ENCODE measurements around the gene NUDT7. TPM values are rescaled to one million over a fixed set of nuclear protein-coding genes. Genes with fewer than 3 reads are reported as not detected.

Gene NUDT7
- total RNA-seq, 2 donors from 2014 or later, result 3.8 to 5.5 TPM

- Mint-ChIP-seq H3K36me3 (ENCODE audit: low read depth) (no peaks in the 10 kb centered on the region), H3K4me3 (no peak overlapping the region), H3K4me1 (no peaks in the 10 kb centered on the region), H3K27me3 (peaks cover 13% of the 10 kb centered on the region), H3K9me3 (no peaks in the 10 kb centered on the region), H3K27ac (no peak overlapping the region)
- no peak for ATAC-seq (replicated peaks)
Observed at GRCh38 chr16:77780378-77780837, 58.1 kb downstream of the NUDT7 start.

- no peak for ATAC-seq (replicated peaks)
- H3K36me3 Mint-ChIP-seq (ENCODE audit: low read depth), result no peaks in the 10 kb centered on the region
- no peak overlapping the region for H3K4me3 Mint-ChIP-seq
- no peaks in the 10 kb centered on the region for H3K9me3 Mint-ChIP-seq
- H3K27ac Mint-ChIP-seq, result no peak overlapping the region
- no peaks in the 10 kb centered on the region for H3K4me1 Mint-ChIP-seq
- H3K27me3 Mint-ChIP-seq, result peaks cover 15% of the 10 kb centered on the region
Observed at GRCh38 chr16:77781091-77781490, 58.8 kb downstream of the NUDT7 start.

DNA sequence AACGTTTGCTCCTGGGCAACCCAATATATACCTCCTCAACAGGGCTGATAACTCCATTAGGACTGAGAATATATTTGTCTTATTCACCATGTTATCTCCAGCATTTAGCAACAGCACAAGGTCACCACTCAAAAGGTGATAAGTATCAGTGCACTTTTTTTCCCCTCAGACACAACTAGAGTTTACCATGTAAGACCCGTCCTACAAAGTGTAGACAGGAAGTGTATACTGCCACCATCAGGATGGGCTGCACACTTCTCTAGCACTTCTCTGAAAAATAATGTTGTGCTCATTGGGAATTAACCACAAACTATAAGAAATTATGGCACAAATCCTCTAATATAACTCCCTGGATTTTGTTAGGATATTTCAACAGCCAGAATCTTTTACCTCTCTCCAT, 60.4 kb downstream of the NUDT7 start:
- ATAC-seq (replicated peaks), result no peak

GRCh38 chr16:77784441-77785372, 62.4 kb downstream of the NUDT7 start:
- no peak overlapping the region for H3K27ac Mint-ChIP-seq
- no peaks in the 10 kb centered on the region for H3K36me3 Mint-ChIP-seq (ENCODE audit: low read depth)
- no peak overlapping the region for H3K4me3 Mint-ChIP-seq
- no peaks in the 10 kb centered on the region for H3K9me3 Mint-ChIP-seq
- ATAC-seq (replicated peaks), result no peak
- H3K4me1 Mint-ChIP-seq, result peaks cover 5% of the 10 kb centered on the region
- H3K27me3 Mint-ChIP-seq, result peaks cover 37% of the 10 kb centered on the region

More for the DNA sequence above, 60.4 kb downstream of the NUDT7 start:
- no peaks in the 10 kb centered on the region for H3K9me3 Mint-ChIP-seq
- H3K4me1 Mint-ChIP-seq, result no peaks in the 10 kb centered on the region
- no peak overlapping the region for H3K4me3 Mint-ChIP-seq
- peaks cover 31% of the 10 kb centered on the region for H3K27me3 Mint-ChIP-seq
- no peak overlapping the region for H3K27ac Mint-ChIP-seq
- no peaks in the 10 kb centered on the region for H3K36me3 Mint-ChIP-seq (ENCODE audit: low read depth)

GRCh38 chr16:77785373-77785764, 63.1 kb downstream of the NUDT7 start:
- Mint-ChIP-seq H3K4me3 (no peak overlapping the region), H3K9me3 (no peaks in the 10 kb centered on the region), H3K27me3 (peaks cover 39% of the 10 kb centered on the region), H3K4me1 (peaks cover 5% of the 10 kb centered on the region), H3K27ac (no peak overlapping the region), H3K36me3 (ENCODE audit: low read depth) (no peaks in the 10 kb centered on the region)
- ATAC-seq (replicated peaks), result no peak

- H3K4me3 Mint-ChIP-seq, result no peak overlapping the region
- H3K4me1 Mint-ChIP-seq, result peaks cover 5% of the 10 kb centered on the region
- no peak overlapping the region for H3K27ac Mint-ChIP-seq
- peaks cover 43% of the 10 kb centered on the region for H3K27me3 Mint-ChIP-seq
- no peaks in the 10 kb centered on the region for H3K36me3 Mint-ChIP-seq (ENCODE audit: low read depth)
- no peaks in the 10 kb centered on the region for H3K9me3 Mint-ChIP-seq
- ATAC-seq (replicated peaks), result no peak
Observed at GRCh38 chr16:77786186-77786847, 64.0 kb downstream of the NUDT7 start.

GRCh38 chr16:77787452-77787851, 65.1 kb downstream of the NUDT7 start:
- Mint-ChIP-seq H3K4me3 (peak overlapping the region; percentile 66), H3K27me3 (peaks cover 54% of the 10 kb centered on the region), H3K36me3 (ENCODE audit: low read depth) (no peaks in the 10 kb centered on the region), H3K4me1 (peaks cover 5% of the 10 kb centered on the region), H3K9me3 (no peaks in the 10 kb centered on the region), H3K27ac (no peak overlapping the region)
- ATAC-seq (replicated peaks), result no peak

DNA sequence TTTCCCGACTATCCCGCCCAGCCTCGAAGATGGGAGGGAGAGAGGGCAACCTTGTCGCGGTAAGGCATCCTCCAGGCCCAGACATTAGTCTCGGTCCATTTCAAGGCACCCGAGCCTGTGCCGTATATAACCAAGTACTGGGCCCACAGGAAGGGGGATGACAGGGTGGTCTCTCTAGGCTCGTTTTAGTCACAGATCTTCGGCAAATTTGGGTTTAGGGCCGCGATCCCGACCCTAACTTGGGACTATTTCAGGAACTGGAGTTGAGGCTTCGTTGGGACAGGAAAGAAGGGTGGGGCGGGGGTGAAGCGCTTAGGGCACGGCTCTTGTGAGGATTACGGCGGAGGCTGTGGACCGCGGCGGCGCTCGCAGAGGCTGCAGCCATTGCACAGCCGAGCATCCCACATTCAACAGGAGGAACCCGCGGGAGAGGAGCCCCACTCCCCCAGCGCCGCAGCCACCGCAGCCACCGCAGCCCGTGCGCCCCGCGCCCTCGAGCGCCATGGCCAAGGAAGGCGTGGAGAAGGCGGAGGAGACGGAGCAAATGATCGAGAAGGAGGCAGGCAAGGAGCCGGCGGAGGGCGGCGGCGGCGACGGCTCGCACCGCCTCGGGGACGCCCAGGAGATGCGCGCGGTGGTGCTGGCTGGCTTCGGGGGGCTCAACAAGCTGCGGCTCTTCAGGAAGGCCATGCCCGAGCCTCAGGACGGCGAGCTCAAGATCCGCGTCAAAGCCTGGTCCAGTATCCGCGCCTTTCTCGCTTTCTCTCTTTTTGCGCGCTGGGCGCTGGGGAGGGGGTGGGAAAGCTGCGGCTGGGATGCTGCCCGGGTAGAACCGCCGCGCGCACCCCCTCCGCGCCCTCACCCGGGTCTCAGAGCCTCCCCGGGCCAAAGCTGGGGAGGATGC, 66.1 kb downstream of the NUDT7 start, which contains the start of gene VAT1L:
Gene VAT1L, plus strand, starts transcription at position 384 of the 904 bp plus-strand sequence. Its CDS starts 119 bp downstream, at position 503.
- H3K27me3 Mint-ChIP-seq, result peaks cover 54% of the 10 kb centered on the region
- H3K9me3 Mint-ChIP-seq, result no peaks in the 10 kb centered on the region
- H3K27ac Mint-ChIP-seq, result no peak within 1 kb of the TSS
- H3K4me1 Mint-ChIP-seq, result peaks cover 5% of the 10 kb centered on the region
- peak within 1 kb of the TSS; percentile 66 for H3K4me3 Mint-ChIP-seq
- no peaks in the 10 kb centered on the region for H3K36me3 Mint-ChIP-seq (ENCODE audit: low read depth)
- peak; percentile 40 for ATAC-seq (replicated peaks)

- Mint-ChIP-seq H3K36me3 (ENCODE audit: low read depth) (no peaks in the 10 kb centered on the region), H3K4me1 (peaks cover 5% of the 10 kb centered on the region), H3K9me3 (no peaks in the 10 kb centered on the region), H3K27me3 (peaks cover 59% of the 10 kb centered on the region), H3K27ac (no peak overlapping the region), H3K4me3 (no peak overlapping the region)
- ATAC-seq (replicated peaks), result no peak
Observed at GRCh38 chr16:77789085-77790008, 67.0 kb downstream of the NUDT7 start.

- H3K9me3 Mint-ChIP-seq, result no peaks in the 10 kb centered on the region
- H3K27ac Mint-ChIP-seq, result no peak overlapping the region
- peaks cover 5% of the 10 kb centered on the region for H3K4me1 Mint-ChIP-seq
- H3K36me3 Mint-ChIP-seq (ENCODE audit: low read depth), result no peaks in the 10 kb centered on the region
- H3K4me3 Mint-ChIP-seq, result no peak overlapping the region
- no peak for ATAC-seq (replicated peaks)
- H3K27me3 Mint-ChIP-seq, result peaks cover 65% of the 10 kb centered on the region
Observed at GRCh38 chr16:77790009-77790372, 67.7 kb downstream of the NUDT7 start.

DNA sequence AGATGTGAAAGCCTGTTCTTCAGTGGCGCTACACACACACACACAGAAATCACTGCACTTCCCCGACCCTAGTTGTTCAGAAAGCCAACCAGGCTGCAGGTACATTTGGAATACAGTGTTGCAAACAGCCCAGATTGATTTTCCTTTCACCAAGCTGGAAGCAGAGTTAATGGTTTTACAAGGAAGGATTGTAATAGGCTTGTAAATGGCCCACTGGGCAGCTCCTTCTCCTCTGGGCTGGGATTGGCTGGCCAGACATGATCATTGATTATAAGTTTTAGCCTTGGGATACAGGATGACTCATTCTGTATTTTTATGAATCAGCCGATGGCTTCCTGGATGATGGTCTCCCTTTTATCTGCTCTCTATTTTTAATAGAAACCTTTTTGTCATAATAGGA, 68.6 kb downstream of the NUDT7 start:
- Mint-ChIP-seq H3K27ac (no peak overlapping the region), H3K4me1 (peaks cover 5% of the 10 kb centered on the region), H3K4me3 (no peak overlapping the region), H3K9me3 (no peaks in the 10 kb centered on the region), H3K36me3 (ENCODE audit: low read depth) (no peaks in the 10 kb centered on the region), H3K27me3 (peaks cover 63% of the 10 kb centered on the region)
- ATAC-seq (replicated peaks), result no peak
